ENCODE measurements around the gene CRELD2. TPM values are rescaled to one million over a fixed set of nuclear protein-coding genes. Genes with fewer than 3 reads are reported as not detected.

CRELD2 gene
- total RNA-seq, 2 experiments from 2014 or later: 21.2 to 23.3 TPM

GRCh38 chr22:49903322-49904039, 15.0 kb upstream of the CRELD2 start:
- Histone ChIP-seq H3K4me3 (ENCODE audit: low read length) (no peak overlapping the region), H3K4me1 (ENCODE audit: insufficient read depth, low read length) (peaks cover 2% of the 10 kb centered on the region), H3K27me3 (ENCODE audit: control insufficient read depth in 1 of 2, insufficient read depth in 2 of 2, low read length in 2 of 2) (no peaks in the 10 kb centered on the region), H3K36me3 (ENCODE audit: insufficient read depth, low read length) (peaks cover 67% of the 10 kb centered on the region), H3K9me3 (ENCODE audit: control insufficient read depth in 1 of 2, insufficient read depth in 1 of 2, low read length in 2 of 2) (no peaks in the 10 kb centered on the region), H3K27ac (ENCODE audit: low read depth in 1 of 2, low read length in 2 of 2) (no peak overlapping the region)
- no peak for TF ChIP-seq CTCF (IDR thresholded peaks at IDR 0.05)
- ATAC-seq (ENCODE audit: poor library complexity): no peak
- H3K4me3 Mint-ChIP-seq: no peak overlapping the region
- no peaks in the 10 kb centered on the region for H3K4me1 Mint-ChIP-seq (ENCODE audit: low read depth)
- peaks cover 60% of the 10 kb centered on the region for H3K36me3 Mint-ChIP-seq (ENCODE audit: low read depth)
- CTCF ChIA-PET: no interaction called here
- intact Hi-C loops (cut with DNase I, micrococcal nuclease): no loop called here
- no peaks in the 10 kb centered on the region for H3K9me3 Mint-ChIP-seq
- no peak overlapping the region for H3K27ac Mint-ChIP-seq
- DNase-seq: peak in 1 of 14 experiments; percentile 15
- POLR2A ChIA-PET: no interaction called here
- no peaks in the 10 kb centered on the region for H3K27me3 Mint-ChIP-seq

- no peak overlapping the region for H3K27ac ChIP-seq (ENCODE audit: low read depth in 1 of 2, low read length in 2 of 2)
- no peaks in the 10 kb centered on the region for H3K9me3 ChIP-seq (ENCODE audit: control insufficient read depth in 1 of 2, insufficient read depth in 1 of 2, low read length in 2 of 2)
- intact Hi-C loops (cut with DNase I, micrococcal nuclease): no loop called here
- H3K4me3 ChIP-seq (ENCODE audit: low read length): no peak overlapping the region
- ChIA-PET POLR2A (no interaction called here), CTCF (no interaction called here)
- H3K36me3 ChIP-seq (ENCODE audit: insufficient read depth, low read length): peaks cover 71% of the 10 kb centered on the region
- no peak overlapping the region for H3K4me3 Mint-ChIP-seq
- H3K27me3 Mint-ChIP-seq: no peaks in the 10 kb centered on the region
- no peaks in the 10 kb centered on the region for H3K9me3 Mint-ChIP-seq
- no peaks in the 10 kb centered on the region for H3K4me1 Mint-ChIP-seq (ENCODE audit: low read depth)
- no peaks in the 10 kb centered on the region for H3K27me3 ChIP-seq (ENCODE audit: control insufficient read depth in 1 of 2, insufficient read depth in 2 of 2, low read length in 2 of 2)
- H3K4me1 ChIP-seq (ENCODE audit: insufficient read depth, low read length): peaks cover 2% of the 10 kb centered on the region
- ATAC-seq (ENCODE audit: poor library complexity): no peak
- no peak for DNase-seq
- H3K36me3 Mint-ChIP-seq (ENCODE audit: low read depth): peaks cover 61% of the 10 kb centered on the region
- H3K27ac Mint-ChIP-seq: no peak overlapping the region
- TF ChIP-seq CTCF (IDR thresholded peaks at IDR 0.05): no peak
Observed at GRCh38 chr22:49904040-49904369, 14.4 kb upstream of the CRELD2 start.

GRCh38 chr22:49905465-49905864, 13.0 kb upstream of the CRELD2 start:
- ChIA-PET CTCF (no interaction called here), POLR2A (no interaction called here)
- Mint-ChIP-seq H3K4me3 (no peak overlapping the region), H3K9me3 (no peaks in the 10 kb centered on the region), H3K27me3 (no peaks in the 10 kb centered on the region), H3K27ac (no peak overlapping the region), H3K4me1 (ENCODE audit: low read depth) (no peaks in the 10 kb centered on the region), H3K36me3 (ENCODE audit: low read depth) (peaks cover 69% of the 10 kb centered on the region)
- Histone ChIP-seq H3K4me1 (ENCODE audit: insufficient read depth, low read length) (peaks cover 2% of the 10 kb centered on the region), H3K4me3 (ENCODE audit: low read length) (no peak overlapping the region), H3K27me3 (ENCODE audit: control insufficient read depth in 1 of 2, insufficient read depth in 2 of 2, low read length in 2 of 2) (no peaks in the 10 kb centered on the region), H3K9me3 (ENCODE audit: control insufficient read depth in 1 of 2, insufficient read depth in 1 of 2, low read length in 2 of 2) (no peaks in the 10 kb centered on the region), H3K36me3 (ENCODE audit: insufficient read depth, low read length) (peaks cover 80% of the 10 kb centered on the region), H3K27ac (ENCODE audit: low read depth in 1 of 2, low read length in 2 of 2) (no peak overlapping the region)
- intact Hi-C loops (cut with DNase I, micrococcal nuclease): no loop called here
- no peak for TF ChIP-seq CTCF (IDR thresholded peaks at IDR 0.05)
- no peak for ATAC-seq (ENCODE audit: poor library complexity)
- no peak for DNase-seq

Measured in CD4-positive, alpha-beta T cell (primary cell).